ENCODE measurements around the gene DLST.

DNA sequence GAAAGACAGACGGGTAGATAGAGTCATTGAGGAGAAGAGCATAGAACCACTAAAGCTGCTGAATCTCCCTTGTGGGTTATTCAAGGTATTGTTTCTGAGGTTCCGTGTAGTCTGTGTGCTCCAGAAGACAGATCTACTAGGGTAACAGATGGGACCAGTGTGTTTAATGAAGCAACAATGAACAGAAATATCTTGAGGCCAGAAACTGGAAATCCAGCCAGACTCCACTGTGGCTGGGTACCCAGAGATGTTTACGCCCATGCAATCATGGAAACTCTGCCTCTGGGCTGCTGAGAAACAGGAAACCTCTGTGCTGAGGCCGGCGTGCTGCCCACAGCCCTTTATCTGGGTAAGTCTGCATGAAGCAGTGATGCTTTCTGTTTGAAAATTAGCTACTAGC is 14.0 kb upstream of the DLST start:
- TF ChIP-seq, protein P1, sequence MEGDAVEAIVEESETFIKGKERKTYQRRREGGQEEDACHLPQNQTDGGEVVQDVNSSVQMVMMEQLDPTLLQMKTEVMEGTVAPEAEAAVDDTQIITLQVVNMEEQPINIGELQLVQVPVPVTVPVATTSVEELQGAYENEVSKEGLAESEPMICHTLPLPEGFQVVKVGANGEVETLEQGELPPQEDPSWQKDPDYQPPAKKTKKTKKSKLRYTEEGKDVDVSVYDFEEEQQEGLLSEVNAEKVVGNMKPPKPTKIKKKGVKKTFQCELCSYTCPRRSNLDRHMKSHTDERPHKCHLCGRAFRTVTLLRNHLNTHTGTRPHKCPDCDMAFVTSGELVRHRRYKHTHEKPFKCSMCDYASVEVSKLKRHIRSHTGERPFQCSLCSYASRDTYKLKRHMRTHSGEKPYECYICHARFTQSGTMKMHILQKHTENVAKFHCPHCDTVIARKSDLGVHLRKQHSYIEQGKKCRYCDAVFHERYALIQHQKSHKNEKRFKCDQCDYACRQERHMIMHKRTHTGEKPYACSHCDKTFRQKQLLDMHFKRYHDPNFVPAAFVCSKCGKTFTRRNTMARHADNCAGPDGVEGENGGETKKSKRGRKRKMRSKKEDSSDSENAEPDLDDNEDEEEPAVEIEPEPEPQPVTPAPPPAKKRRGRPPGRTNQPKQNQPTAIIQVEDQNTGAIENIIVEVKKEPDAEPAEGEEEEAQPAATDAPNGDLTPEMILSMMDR (IDR thresholded peaks at IDR 0.05) = no peak
- TF ChIP-seq POLR2AphosphoS5 (IDR thresholded peaks at IDR 0.05; ENCODE audit: low read depth, low read length) = no peak
- TF ChIP-seq, protein P2, sequence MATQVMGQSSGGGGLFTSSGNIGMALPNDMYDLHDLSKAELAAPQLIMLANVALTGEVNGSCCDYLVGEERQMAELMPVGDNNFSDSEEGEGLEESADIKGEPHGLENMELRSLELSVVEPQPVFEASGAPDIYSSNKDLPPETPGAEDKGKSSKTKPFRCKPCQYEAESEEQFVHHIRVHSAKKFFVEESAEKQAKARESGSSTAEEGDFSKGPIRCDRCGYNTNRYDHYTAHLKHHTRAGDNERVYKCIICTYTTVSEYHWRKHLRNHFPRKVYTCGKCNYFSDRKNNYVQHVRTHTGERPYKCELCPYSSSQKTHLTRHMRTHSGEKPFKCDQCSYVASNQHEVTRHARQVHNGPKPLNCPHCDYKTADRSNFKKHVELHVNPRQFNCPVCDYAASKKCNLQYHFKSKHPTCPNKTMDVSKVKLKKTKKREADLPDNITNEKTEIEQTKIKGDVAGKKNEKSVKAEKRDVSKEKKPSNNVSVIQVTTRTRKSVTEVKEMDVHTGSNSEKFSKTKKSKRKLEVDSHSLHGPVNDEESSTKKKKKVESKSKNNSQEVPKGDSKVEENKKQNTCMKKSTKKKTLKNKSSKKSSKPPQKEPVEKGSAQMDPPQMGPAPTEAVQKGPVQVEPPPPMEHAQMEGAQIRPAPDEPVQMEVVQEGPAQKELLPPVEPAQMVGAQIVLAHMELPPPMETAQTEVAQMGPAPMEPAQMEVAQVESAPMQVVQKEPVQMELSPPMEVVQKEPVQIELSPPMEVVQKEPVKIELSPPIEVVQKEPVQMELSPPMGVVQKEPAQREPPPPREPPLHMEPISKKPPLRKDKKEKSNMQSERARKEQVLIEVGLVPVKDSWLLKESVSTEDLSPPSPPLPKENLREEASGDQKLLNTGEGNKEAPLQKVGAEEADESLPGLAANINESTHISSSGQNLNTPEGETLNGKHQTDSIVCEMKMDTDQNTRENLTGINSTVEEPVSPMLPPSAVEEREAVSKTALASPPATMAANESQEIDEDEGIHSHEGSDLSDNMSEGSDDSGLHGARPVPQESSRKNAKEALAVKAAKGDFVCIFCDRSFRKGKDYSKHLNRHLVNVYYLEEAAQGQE (IDR thresholded peaks at IDR 0.05; ENCODE audit: insufficient read depth in 1 of 2, low read depth in 2 of 2, low read length in 1 of 2) = no peak
- no peak for TF ChIP-seq TCF7L2 (IDR thresholded peaks at IDR 0.05; ENCODE audit: low read depth, low read length)
- no peak for TF ChIP-seq SIN3A (IDR thresholded peaks at IDR 0.05; ENCODE audit: borderline replicate concordance, insufficient read depth, low read depth, low read length)
